ENCODE data around the gene FBXO48. TPM values are rescaled to one million over a fixed set of nuclear protein-coding genes. Genes with fewer than 3 reads are reported as not detected.

Gene FBXO48
- total and polyA plus RNA-seq, 2 of the 8 experiments (the other 6 are each of a cell fraction or from before 2014, with no cell fraction given), result 1.1 to 1.5 TPM

GRCh38 chr2:68467077-68467960 lies at the start of gene FBXO48, which contains the start of gene APLF (continued):
- no peak for TF ChIP-seq CHD7 (IDR thresholded peaks at IDR 0.05; ENCODE audit: insufficient replicate concordance, low read length)
- peak; percentile 85 for TF ChIP-seq BACH1 (IDR thresholded peaks at IDR 0.05; ENCODE audit: low read length)
- peak; percentile 100 for TF ChIP-seq SAP30 (IDR thresholded peaks at IDR 0.05; ENCODE audit: insufficient read depth, insufficient replicate concordance, low read length)
- TF ChIP-seq NANOG (IDR thresholded peaks at IDR 0.05; ENCODE audit: insufficient read depth, low read depth, low read length, poor library complexity, severe bottlenecking), result peak; percentile 72
- peak; percentile 76 for TF ChIP-seq TAF1 (IDR thresholded peaks at IDR 0.05; ENCODE audit: low read depth, low read length)
- TF ChIP-seq POLR2A (IDR thresholded peaks at IDR 0.05; ENCODE audit: control extremely low read depth in 1 of 2, low read depth in 2 of 2, low read length in 2 of 2), result peak; percentile 80 to 85
- TF ChIP-seq ASH2L (IDR thresholded peaks at IDR 0.05; ENCODE audit: low read length), result peak; percentile 92
- peak; percentile 76 for TF ChIP-seq ATF3 (IDR thresholded peaks at IDR 0.05; ENCODE audit: insufficient read depth, low read depth, low read length)
- peak; percentile 91 for TF ChIP-seq PHF8 (conservative IDR thresholded peaks at IDR 0.05; ENCODE audit: low read depth, low read length)
